H54 (cell line): ENCODE measurements around the gene MRPS34.

Source experiments
- DNase-seq: peaks from one replicate; pipeline ENCODE4 v3.0.0; 2011; ENCODE audit warnings: low spot score, mixed read lengths; ENCODE audit not compliant: insufficient read length
- FAIRE-seq: peaks from 3 replicates; lab custom pipeline; 2011; peaks lifted over from hg19 to GRCh38; lab: Jason Lieb, UNC
- POLR2A ChIP-seq: IDR thresholded peaks from 2 replicates; pipeline ENCODE4 v1.6.1; 2011; ENCODE audit warnings: low read depth, mild to moderate bottlenecking, low read length

Gene MRPS34

DNA sequence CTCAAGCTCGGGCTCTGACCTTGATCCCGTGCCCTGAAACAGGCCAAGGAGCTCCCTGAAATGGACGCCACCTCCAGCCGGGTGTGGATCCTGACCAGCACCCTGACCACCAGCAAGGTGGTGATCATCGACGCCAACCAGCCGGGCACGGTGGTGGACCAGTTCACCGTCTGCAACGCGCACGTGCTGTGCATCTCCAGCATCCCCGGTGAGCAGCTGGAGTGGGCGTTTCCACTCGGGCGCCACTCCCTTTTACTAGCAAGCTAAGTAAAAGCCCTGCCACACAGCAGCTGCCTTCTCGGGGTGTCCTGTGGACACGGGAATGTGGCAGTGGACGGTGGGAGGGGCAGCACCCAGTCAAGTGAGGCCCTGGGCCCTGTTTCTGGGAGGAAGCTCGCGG, 8.0 kb downstream of the MRPS34 start:
- no peak for FAIRE-seq
- DNase-seq: no peak
- no peak for TF ChIP-seq POLR2A

GRCh38 chr16:1763521-1764511, 9.1 kb downstream of the MRPS34 start:
- DNase-seq (no peak), FAIRE-seq (no peak)
- TF ChIP-seq POLR2A: no peak

- FAIRE-seq: no peak
- no peak for DNase-seq
- TF ChIP-seq POLR2A: no peak
Observed at GRCh38 chr16:1762879-1763520, 9.9 kb downstream of the MRPS34 start.

- TF ChIP-seq POLR2A: no peak
- DNase-seq (no peak), FAIRE-seq (no peak)
Observed at GRCh38 chr16:1762196-1762878, 10.6 kb downstream of the MRPS34 start.

DNA sequence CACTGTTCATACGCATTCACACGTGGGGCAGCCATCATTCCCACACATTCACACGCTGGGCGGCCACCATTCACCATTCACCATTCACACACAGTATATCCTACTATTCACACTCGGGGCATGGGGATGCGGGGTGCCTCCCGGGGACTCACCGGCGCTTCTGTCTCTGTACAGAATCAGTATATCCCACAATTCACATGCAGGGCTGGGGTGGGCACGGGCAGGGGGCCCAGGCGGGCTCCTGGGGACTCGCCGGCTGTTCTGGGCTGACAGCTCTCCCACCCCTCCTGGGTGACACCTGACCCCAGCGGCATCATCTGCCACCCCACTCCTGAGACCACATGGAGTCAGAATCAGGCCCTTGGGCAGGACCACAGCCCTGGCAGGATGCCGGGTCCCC, 11.2 kb downstream of the MRPS34 start:
- FAIRE-seq: no peak
- no peak for TF ChIP-seq POLR2A
- DNase-seq: no peak

GRCh38 chr16:1760911-1761310, 12.0 kb downstream of the MRPS34 start:
- DNase-seq (no peak), FAIRE-seq (no peak)
- no peak for TF ChIP-seq POLR2A

GRCh38 chr16:1759511-1759910, 13.4 kb downstream of the MRPS34 start:
- DNase-seq (no peak), FAIRE-seq (no peak)
- no peak for TF ChIP-seq POLR2A

DNA sequence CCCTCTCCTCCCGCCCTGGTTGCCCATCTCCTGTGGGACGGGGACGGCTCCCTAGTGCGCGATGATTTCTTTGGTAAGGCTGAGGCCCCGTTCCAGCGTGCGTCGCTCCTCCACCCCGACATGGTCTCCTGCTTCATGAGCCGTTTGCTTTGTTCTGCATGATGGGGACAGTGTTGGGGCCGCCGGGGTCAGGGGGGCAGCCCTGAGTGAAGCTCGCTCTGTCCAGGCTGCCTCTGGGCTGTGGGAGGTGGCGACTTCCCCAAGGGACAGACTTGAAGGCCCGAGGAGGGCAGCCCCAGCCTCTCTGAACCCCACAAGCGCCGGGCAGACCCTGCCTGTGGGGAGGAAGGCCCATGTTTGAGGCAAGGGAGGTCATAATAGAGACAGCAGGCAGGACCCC, 14.0 kb downstream of the MRPS34 start:
- DNase-seq: no peak
- TF ChIP-seq POLR2A: no peak
- no peak for FAIRE-seq

- FAIRE-seq (no peak), DNase-seq (no peak)
- TF ChIP-seq POLR2A: no peak
Observed at GRCh38 chr16:1757714-1758461, 15.0 kb downstream of the MRPS34 start.

DNA sequence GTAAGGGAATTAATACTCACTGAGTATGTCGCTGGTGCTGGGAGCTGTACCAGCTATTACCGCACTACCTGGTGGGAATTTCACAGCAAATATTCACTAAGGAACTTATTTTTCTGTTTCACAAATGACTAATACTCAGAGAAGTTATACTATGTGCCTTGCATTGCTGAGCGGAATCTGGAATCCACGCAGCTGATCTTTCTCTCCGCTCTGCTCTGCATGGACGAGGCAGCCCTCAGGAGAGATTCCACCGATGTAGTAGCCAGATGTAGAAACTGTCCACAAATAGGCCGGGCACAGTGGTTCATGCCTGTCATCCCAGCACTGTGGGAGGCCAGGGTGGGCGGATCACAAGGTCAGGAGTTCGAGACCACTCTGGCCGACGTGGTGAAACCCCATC, 18.7 kb downstream of the MRPS34 start:
- TF ChIP-seq POLR2A: no peak
- DNase-seq (no peak), FAIRE-seq (no peak)

DNA sequence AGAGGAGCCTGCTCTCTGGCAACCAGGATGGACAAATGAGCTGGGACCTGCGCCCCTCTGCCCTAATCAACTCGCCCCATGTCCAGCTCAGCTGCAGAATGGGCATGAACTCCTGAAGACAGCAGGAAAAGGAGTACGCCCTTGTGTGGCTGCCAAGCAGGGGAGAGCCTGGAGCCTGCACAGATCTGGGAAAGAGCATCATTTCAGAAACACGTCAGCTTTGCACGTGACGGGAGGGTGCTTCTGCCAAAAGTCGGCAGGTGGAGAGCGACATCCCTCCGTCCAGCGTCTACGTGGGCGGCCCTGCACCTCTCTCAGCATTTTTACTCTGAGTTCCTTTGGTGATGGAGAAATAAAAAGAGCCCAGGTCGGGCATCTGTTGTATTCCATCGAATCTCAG, 20.1 kb downstream of the MRPS34 start:
- no peak for DNase-seq
- TF ChIP-seq POLR2A: no peak
- FAIRE-seq: no peak

GRCh38 chr16:1751946-1752345, 21.0 kb downstream of the MRPS34 start:
- DNase-seq (no peak), FAIRE-seq (no peak)
- TF ChIP-seq POLR2A: no peak
